ENCODE data around the gene KRTAP12-4.
"Not testable (repeated sequence)": the region's sequence is repeated elsewhere in the genome, so short reads cannot be mapped to it uniquely, and the experiment has no call there.

Gene KRTAP12-4

DNA sequence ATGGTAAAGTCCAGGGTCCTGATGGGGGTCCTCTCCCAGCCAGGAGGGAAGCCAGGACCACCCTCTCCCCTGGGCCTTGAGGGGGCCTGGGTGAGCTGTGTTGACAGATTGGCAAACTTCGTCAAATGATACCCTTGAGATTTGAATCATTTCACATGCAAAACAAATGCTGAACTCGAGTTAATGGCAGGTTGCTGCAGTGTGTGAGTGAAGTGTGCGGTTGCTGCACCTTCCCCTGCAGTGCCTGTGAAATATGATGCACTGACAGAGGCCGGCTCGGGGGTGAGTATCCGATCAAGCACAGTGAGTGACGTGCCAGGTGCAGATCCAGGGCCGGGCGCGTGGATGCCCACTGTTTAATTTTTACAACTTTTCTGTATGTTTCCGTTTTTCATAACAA, 33.2 kb upstream of the KRTAP12-4 start:
- DNase-seq (ENCODE audit: low read depth, low spot score) = no peak

DNA sequence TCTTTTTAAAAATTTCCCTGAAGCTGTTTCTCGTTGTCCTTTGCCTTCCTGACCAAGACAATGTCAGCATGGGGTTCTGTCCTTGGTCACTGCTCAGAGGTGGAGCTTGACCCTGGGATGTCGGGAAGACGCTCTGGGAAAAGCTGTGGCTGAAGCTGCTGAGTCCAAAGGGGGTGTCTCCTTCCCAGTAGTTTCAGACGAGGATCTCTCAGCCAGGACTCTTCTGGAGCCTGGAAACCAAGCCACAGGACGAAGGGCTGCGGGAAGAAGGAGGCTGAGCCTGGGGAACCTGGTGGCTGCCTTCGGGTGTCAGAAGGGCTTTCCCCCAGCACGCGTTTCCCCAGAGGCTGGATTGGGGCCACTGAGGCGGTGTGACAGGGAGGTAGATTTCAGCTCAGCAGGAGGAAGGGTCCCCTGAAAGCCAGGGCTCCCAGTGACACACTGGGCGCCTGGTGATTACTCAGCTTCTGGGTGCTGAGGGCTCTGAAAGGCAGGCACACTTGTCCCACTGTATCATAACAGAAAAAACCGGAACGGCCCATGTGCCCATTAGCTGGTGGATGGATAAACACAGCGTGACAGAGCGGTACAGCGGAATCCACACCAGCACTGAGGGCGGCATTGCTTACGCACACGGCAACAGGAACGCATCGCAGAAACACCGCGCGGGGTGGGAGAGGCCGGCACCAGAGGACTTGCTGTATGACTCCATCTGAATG, 32.5 kb upstream of the KRTAP12-4 start:
- DNase-seq (ENCODE audit: low read depth, low spot score) = peak; percentile 29

- DNase-seq (ENCODE audit: low read depth, low spot score) = peak; percentile 56
Observed at GRCh38 chr21:44686000-44686781, 31.7 kb upstream of the KRTAP12-4 start.

- not testable (repeated sequence) for DNase-seq (ENCODE audit: low read depth, low spot score)
Observed at GRCh38 chr21:44685050-44685449, 30.6 kb upstream of the KRTAP12-4 start.

DNA sequence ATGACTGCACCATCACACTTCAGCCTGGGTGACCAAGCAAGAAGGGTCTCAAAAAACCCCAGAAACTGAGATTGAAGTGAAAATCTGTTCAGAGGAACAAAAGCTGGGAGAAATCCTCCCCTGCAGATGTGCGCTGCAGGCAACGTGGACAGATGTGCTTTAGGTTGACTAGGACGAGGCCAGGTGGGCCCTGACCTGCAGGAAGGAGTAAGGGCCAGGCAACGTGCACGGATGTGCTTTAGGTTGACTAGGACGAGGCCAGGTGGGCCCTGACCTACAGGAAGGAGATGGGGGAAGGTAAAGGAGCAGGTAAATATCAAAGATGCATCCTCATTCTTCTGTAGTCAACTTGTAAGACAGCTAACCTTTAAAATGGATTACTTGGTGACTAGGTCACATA, 30.0 kb upstream of the KRTAP12-4 start:
- DNase-seq (ENCODE audit: low read depth, low spot score) = no peak

GRCh38 chr21:44684077-44684476, 29.6 kb upstream of the KRTAP12-4 start:
- no peak for DNase-seq (ENCODE audit: low read depth, low spot score)

- no peak for DNase-seq (ENCODE audit: low read depth, low spot score)
Observed at GRCh38 chr21:44682580-44683151, 28.2 kb upstream of the KRTAP12-4 start.

GRCh38 chr21:44681861-44682579, 27.6 kb upstream of the KRTAP12-4 start, which contains the start of gene KRTAP12-1:
KRTAP12-1 (minus strand) TSS chr21:44682163; CDS start chr21:44682123, 40 bp downstream.
- DNase-seq (ENCODE audit: low read depth, low spot score) = no peak

DNA sequence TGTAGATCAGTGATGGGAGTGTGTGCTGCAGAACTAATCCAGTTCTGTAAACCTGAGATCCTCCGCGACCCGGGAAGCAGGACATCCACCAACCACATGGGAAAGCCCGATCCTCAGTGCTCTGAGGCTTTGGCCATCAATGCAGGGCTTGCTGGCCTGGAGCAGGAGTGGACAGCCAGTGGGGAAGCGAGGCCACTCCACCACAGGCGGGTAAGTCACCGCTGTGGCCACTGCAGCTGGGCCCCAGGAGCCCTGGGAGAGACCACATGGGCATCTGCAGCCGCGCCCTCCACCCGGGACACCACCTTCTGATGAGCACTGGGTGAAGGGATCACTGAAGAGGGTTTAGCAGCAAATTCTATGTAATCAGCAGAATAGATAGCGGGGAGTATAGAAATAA, 26.7 kb upstream of the KRTAP12-4 start:
- no peak for DNase-seq (ENCODE audit: low read depth, low spot score)

DNA sequence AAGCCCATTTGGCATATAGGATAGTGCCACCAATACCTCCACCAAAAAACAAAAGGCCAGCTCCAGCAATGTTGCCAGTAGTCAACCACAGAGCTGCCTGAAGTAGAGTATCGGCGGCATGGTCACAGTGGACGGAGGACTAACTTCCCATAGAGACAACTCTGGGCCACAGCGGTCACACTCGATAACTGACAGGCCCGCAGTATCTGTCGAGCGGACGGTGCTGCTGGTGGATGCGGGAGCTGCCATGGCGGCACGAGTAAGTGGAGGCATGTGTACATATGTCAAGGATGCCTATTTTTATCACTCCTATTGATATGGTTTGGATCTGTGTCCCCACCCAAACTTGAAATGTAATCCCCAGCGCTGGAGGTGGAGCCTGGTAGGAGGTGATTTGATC, 23.4 kb upstream of the KRTAP12-4 start:
- no peak for DNase-seq (ENCODE audit: low read depth, low spot score)

- no peak for DNase-seq (ENCODE audit: low read depth, low spot score)
Observed at GRCh38 chr21:44671911-44672310, 17.5 kb upstream of the KRTAP12-4 start.

DNA sequence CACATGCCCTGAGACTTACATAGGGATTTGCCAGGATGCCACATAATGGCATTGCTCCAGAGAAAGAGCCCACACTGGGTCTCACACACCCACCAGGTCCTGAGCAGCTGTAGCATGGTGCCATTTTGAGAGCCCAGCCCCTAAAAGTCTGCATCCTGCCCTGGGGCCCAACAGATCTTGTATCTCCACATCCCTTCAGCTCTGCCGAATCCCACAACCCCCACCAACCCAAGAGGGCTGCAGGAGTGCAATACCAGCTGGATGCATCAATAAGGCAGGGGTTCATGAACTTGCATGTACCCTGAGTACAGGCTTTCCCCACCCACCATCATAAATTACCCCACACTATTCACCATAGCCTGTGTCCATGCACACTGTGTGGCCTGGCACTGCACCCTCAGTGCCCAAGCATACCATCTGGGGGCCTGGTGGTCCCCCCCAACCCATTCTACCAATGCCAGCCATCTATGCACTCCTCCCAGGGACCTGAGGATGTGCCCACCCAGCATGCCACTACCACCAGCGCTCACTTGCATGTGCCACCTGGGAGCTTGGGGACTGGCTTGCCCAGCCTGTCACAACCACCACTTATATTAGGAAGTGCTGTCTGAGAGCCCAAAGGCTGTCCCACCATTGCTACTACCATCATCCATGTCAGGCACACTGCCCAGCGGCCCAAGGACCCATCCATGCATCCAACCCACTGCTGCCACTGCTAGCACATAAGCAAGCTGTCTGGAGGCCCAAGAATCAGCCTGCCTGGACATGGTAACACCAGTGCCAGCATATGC, 16.4 kb upstream of the KRTAP12-4 start:
- DNase-seq (ENCODE audit: low read depth, low spot score) = no peak

DNA sequence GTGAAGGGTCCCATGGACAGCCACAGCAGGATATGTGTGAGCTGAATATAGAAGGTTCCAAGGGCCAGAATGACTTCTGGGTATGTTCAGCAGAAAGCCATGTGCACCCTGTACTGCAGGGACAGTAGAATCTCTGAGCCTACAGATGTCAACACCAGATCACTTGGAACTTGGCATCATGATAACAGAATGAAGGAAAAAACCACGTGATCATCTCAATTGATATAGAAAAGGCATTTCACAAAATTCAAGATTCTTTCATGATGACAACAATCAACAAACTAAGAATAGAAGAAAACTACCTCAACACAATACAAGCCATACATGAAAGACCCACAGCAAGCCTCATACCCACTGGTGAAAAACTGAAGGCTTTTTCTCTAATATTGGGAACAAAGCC, 13.2 kb upstream of the KRTAP12-4 start:
- no peak for DNase-seq (ENCODE audit: low read depth, low spot score)

DNA sequence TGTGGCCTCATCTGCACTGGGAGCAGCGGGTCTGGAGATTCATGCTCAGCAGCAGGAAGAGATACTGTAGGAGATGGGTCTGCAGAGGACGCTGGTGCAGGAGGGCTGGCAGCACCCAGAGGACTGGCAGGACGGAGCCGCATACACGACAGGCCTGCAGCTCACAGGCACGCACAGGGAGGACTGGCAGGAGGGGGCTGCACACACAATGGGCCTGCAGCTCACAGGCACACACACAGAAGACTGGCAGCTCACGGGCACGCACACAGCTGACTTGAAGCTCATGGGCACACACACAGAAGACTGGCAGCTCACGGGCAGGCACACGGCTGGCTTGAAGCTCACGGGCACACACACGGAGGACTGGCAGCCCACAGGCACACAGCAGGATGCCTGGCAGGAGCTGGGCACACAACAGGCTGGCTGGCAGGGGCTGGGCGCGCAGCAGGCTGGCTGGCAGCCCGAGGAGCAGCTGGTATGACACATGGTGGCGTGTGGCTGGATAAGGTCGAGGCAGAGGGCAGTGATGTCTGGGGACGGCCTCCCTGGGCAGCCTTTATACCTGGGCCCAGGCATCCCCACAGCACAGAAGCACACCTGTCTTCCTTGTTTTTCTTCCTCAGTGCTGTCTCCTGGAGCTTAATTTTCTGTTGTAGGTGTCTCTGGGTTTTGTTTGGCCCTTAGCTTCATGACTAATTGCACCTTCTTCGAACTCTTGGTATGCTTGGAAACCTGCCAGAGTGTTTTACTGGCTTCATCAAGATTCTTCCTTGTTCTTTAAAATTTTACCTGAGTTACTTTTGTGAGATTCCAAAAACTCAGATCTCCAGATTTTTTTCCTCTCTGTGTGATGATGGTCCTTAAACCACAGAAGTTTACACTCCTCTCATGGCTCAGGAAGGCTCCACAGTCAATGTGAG, 12.2 kb upstream of the KRTAP12-4 start, which contains the start of gene KRTAP12-2:
KRTAP12-2 (minus strand) TSS at position 527 of the 920 bp plus-strand sequence; CDS start at position 486, 41 bp downstream.
- no peak for DNase-seq (ENCODE audit: low read depth, low spot score)

DNA sequence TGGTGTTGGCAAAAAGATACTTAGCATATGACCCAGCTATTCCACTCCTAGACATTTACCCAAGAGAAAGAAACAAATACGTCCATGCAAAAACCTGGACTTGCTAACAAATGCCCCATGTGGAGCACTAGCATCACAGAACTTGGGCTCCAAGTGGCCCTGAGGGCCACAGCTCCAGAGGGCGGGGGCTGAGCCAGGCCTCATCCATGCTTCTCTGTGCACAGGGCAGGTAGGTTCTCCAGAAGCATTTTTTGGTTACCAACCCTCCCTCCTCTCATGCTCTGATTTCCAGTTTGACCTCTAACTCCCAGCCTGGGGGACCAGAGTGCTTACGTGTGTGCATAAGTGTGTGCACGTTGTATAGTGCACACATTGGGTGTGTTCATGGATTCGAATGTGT, 10.2 kb upstream of the KRTAP12-4 start:
- DNase-seq (ENCODE audit: low read depth, low spot score) = no peak

GRCh38 chr21:44661567-44661966, 7.1 kb upstream of the KRTAP12-4 start:
- peak; percentile 30 for DNase-seq (ENCODE audit: low read depth, low spot score)

GRCh38 chr21:44658913-44659595, 4.6 kb upstream of the KRTAP12-4 start:
- DNase-seq (ENCODE audit: low read depth, low spot score) = no peak

DNA sequence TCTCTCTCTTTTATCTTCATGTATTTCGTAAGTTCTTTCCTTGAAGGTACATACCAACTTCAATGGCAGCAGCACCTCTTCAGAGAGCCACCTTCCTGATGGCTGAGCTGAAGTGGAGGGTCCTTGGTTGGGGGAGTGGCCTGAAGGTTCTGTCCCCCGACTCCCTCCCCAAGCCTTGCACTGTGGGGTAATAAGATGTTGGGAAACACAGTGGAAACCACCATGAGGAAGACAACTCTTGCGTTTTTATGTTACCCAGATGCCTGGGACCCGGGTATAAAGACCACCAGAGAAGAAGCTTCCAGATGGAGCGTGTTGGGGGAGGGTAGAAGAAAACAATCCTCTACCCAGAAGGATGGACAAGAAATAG, 4.1 kb upstream of the KRTAP12-4 start:
- DNase-seq (ENCODE audit: low read depth, low spot score) = no peak

Measured in ELF-1 (cell line).